ENCODE results near the gene EME1. TPM values are rescaled to one million over a fixed set of nuclear protein-coding genes. Genes with fewer than 3 reads are reported as not detected.

Gene EME1
- total RNA-seq, 1 donor from 2014 or later: 1.8 TPM

DNA sequence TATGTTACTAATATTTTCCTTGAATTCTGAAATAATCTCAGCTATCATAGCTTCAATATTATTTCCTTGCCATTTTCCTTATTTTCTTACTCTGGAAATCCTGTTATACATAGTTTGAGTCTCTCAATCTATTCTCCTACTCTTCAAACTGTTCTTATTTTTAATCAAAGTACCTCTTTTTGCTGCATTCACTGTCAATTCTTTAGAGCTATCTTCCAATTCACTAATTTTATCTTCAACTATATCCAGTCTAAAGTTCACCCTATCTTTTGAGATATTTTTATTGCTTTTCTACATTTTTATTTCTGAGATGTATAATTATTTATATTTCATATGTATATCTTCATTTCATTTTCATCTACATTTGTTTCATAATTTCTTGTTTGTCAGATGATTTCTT lies 34.4 kb upstream of the EME1 start:
- DNase-seq (no peak), ATAC-seq (no peak)
- H3K27ac ChIP-seq: no peak overlapping the region
- intact Hi-C loops (cut with DNase I): no loop called here
- H3K4me1 ChIP-seq: no peaks in the 10 kb centered on the region
- H3K36me3 ChIP-seq: no peaks in the 10 kb centered on the region
- H3K9me3 ChIP-seq: no peaks in the 10 kb centered on the region
- TF ChIP-seq, protein P1, sequence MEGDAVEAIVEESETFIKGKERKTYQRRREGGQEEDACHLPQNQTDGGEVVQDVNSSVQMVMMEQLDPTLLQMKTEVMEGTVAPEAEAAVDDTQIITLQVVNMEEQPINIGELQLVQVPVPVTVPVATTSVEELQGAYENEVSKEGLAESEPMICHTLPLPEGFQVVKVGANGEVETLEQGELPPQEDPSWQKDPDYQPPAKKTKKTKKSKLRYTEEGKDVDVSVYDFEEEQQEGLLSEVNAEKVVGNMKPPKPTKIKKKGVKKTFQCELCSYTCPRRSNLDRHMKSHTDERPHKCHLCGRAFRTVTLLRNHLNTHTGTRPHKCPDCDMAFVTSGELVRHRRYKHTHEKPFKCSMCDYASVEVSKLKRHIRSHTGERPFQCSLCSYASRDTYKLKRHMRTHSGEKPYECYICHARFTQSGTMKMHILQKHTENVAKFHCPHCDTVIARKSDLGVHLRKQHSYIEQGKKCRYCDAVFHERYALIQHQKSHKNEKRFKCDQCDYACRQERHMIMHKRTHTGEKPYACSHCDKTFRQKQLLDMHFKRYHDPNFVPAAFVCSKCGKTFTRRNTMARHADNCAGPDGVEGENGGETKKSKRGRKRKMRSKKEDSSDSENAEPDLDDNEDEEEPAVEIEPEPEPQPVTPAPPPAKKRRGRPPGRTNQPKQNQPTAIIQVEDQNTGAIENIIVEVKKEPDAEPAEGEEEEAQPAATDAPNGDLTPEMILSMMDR (IDR thresholded peaks at IDR 0.05): no peak
- peaks cover 5% of the 10 kb centered on the region for H3K27me3 ChIP-seq (ENCODE audit: low read depth)
- no peak overlapping the region for H3K4me3 ChIP-seq

GRCh38 chr17:50339381-50339780 lies 33.6 kb upstream of the EME1 start:
- intact Hi-C loops (cut with DNase I): no loop called here
- Histone ChIP-seq H3K36me3 (no peaks in the 10 kb centered on the region), H3K4me1 (no peaks in the 10 kb centered on the region), H3K27ac (no peak overlapping the region), H3K9me3 (no peaks in the 10 kb centered on the region), H3K27me3 (ENCODE audit: low read depth) (peaks cover 5% of the 10 kb centered on the region), H3K4me3 (no peak overlapping the region)
- TF ChIP-seq, protein P1 (IDR thresholded peaks at IDR 0.05): no peak
- ATAC-seq: no peak
- DNase-seq: no peak

DNA sequence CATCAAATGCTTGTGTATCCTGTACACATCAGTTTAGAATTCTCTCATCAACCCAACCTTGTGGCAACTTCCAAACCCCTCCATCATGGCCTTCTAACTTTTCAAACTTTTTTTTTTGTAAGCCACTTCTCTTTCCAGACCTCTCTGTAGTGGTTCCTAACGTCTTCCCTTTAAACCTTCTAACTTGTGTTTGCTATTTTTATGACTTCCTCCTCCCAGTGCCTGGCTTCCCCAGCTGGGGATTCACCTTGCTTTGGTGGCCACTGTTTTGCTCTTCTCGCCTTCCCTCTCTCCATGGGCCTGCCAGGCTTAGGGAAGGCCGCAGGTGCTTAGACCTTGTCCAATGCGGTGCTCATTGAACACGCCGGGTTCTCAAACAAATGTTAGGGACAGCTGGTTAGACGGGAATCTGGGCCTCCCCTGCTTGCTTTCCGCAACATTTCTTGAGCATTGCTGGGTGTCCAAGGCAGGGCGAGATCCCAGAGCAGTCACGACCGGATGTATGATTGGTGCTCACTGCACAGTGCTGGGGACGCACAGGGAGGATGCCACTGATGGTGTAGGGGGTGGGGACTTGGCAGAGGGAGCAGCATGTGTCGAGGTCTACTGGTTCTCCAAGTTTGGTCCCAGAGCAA lies 28.2 kb upstream of the EME1 start:
- H3K27me3 ChIP-seq (ENCODE audit: low read depth): no peaks in the 10 kb centered on the region
- no peaks in the 10 kb centered on the region for H3K9me3 ChIP-seq
- no peaks in the 10 kb centered on the region for H3K36me3 ChIP-seq
- intact Hi-C loops (cut with DNase I): no loop called here
- TF ChIP-seq, protein P1 (IDR thresholded peaks at IDR 0.05): no peak
- no peak for DNase-seq
- no peak overlapping the region for H3K4me3 ChIP-seq
- H3K27ac ChIP-seq: no peak overlapping the region
- ATAC-seq: peak; percentile 0 to 4
- peaks cover 21% of the 10 kb centered on the region for H3K4me1 ChIP-seq

- Histone ChIP-seq H3K36me3 (no peaks in the 10 kb centered on the region), H3K4me3 (peak within 1 kb of the TSS; percentile 92), H3K9me3 (no peaks in the 10 kb centered on the region), H3K27me3 (ENCODE audit: low read depth) (no peaks in the 10 kb centered on the region), H3K27ac (peak within 1 kb of the TSS; percentile 68), H3K4me1 (peaks cover 21% of the 10 kb centered on the region)
- ATAC-seq: peak; percentile 97
- peak; percentile 92 for DNase-seq
- TF ChIP-seq, protein P1 (IDR thresholded peaks at IDR 0.05): no peak
- intact Hi-C loops (cut with DNase I): no loop called here
Measured at GRCh38 chr17:50345432-50346312, 27.4 kb upstream of the EME1 start, which contains the start of gene XYLT2. Gene XYLT2 (plus strand): TSS chr17:50346126. CDS start chr17:50346141, 15 bp downstream.

DNA sequence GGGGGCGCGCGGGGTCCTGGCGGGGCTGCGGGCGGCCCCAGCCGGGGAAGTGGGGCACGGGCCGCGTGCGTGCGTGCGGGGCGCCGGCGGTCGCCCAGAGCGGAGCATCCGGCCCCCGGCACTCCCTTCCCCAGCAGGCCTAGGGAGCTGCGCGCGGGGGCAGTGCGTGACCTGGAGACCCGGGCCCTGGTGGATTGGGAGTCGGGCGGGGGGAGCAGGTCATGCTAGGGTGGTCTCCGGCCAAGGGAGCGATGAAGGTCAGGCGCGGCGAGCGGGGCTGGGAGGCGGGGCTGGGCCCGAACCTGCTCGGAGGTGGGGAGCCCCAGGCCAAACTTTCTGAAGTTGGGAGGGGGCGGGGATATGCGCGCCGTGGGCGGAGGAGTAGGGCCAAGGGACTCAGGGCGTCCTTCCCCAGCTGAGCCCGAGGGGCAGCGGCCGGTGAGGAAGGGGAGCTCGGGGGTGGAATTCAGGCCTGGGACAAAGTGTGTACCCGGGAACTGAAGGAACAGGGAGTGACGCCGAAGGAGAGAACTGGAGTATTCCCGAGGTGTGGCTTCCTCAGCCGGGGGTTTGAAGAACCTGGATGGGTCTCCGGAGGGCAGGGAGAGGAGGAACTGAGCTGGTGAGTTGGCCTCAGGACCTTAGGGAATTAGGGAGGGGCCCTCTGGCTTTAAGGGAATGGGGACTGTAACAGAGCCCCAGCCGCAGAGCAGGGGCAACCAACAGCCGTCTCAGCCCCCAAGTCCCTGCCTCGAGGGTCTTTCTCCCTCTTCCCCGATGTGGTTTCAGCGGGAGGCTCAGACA lies 26.5 kb upstream of the EME1 start:
- DNase-seq (peak; percentile 73), ATAC-seq (peak; percentile 57 to 60)
- Histone ChIP-seq H3K36me3 (no peaks in the 10 kb centered on the region), H3K4me3 (peak overlapping the region; percentile 92), H3K27ac (peak overlapping the region; percentile 68), H3K9me3 (no peaks in the 10 kb centered on the region), H3K27me3 (ENCODE audit: low read depth) (no peaks in the 10 kb centered on the region), H3K4me1 (peaks cover 21% of the 10 kb centered on the region)
- TF ChIP-seq, protein P1 (IDR thresholded peaks at IDR 0.05): no peak
- intact Hi-C loops (cut with DNase I): no loop called here
